Measurements from ENCODE around the gene GALR3.
A peak's percentile ranks its signal among the peaks of the same experiment; 100 is the strongest.

The GALR3 gene

GRCh38 chr22:37849089-37849751 is 26.0 kb downstream of the GALR3 start, which contains the start of gene EIF3L (continued):
- TF ChIP-seq ZNF843 (tag by site-specific recombination; IDR thresholded peaks at IDR 0.05) (no peak), ZBTB49 (tag by site-specific recombination; IDR thresholded peaks at IDR 0.05; ENCODE audit: low read depth) (no peak), ZNF571 (tag by site-specific recombination; IDR thresholded peaks at IDR 0.05) (no peak), GLIS1 (tag by site-specific recombination; IDR thresholded peaks at IDR 0.05) (0 out of 2 replicates have a peak, but pooled peaks have one; percentile 11), ZNF830 (tag by site-specific recombination; IDR thresholded peaks at IDR 0.05; ENCODE audit: low read depth) (no peak), ZNF394 (tag by site-specific recombination; IDR thresholded peaks at IDR 0.05; ENCODE audit: borderline replicate concordance) (peak; percentile 76; the same call in 1 of the 2 replicates), ZBTB21 (tag by site-specific recombination; IDR thresholded peaks at IDR 0.05) (0 out of 2 replicates have a peak, but pooled peaks have one; percentile 23), ZNF645 (tag by site-specific recombination; IDR thresholded peaks at IDR 0.05) (no peak), ZBTB48 (tag by site-specific recombination; IDR thresholded peaks at IDR 0.05) (peak; percentile 96), ZNF184 (tag by site-specific recombination; IDR thresholded peaks at IDR 0.05) (no peak), KLF1 (tag by site-specific recombination; IDR thresholded peaks at IDR 0.05) (peak; percentile 29; the same call in 1 of the 2 replicates), ZSCAN18 (tag by site-specific recombination; IDR thresholded peaks at IDR 0.05) (no peak), ZNF76 (tag by site-specific recombination; IDR thresholded peaks at IDR 0.05; ENCODE audit: borderline replicate concordance, low read depth) (peak; percentile 97), ZNF121 (tag by site-specific recombination; IDR thresholded peaks at IDR 0.05) (peak; percentile 80; the same call in 1 of the 2 replicates), BCL11B (tag by site-specific recombination; IDR thresholded peaks at IDR 0.05; ENCODE audit: low read depth) (peak; percentile 12; the same call in 1 of the 2 replicates), ZNF19 (tag by site-specific recombination; IDR thresholded peaks at IDR 0.05; ENCODE audit: low read depth) (no peak), YY2 (tag by site-specific recombination; IDR thresholded peaks at IDR 0.05) (peak; percentile 83), WT1 (tag by site-specific recombination; IDR thresholded peaks at IDR 0.05) (no peak), IKZF3 (tag by site-specific recombination; IDR thresholded peaks at IDR 0.05) (peak; percentile 81), ZSCAN30 (tag by site-specific recombination; IDR thresholded peaks at IDR 0.05) (peak; percentile 38; the same call in 1 of the 2 replicates), BCL11A (tag by site-specific recombination; IDR thresholded peaks at IDR 0.05; ENCODE audit: low read depth) (no peak), ZBTB11 (tag by site-specific recombination; conservative IDR thresholded peaks at IDR 0.05; ENCODE audit: low read depth) (peak; percentile 90), ZNF529 (tag by site-specific recombination; IDR thresholded peaks at IDR 0.05; ENCODE audit: insufficient replicate concordance) (no peak), ZNF280D (tag by site-specific recombination; IDR thresholded peaks at IDR 0.05) (peak; percentile 7; the same call in 1 of the 2 replicates), ZNF707 (tag by site-specific recombination; IDR thresholded peaks at IDR 0.05) (no peak), BCL6B (tag by site-specific recombination; IDR thresholded peaks at IDR 0.05) (no peak), KLF9 (tag by site-specific recombination; IDR thresholded peaks at IDR 0.05; ENCODE audit: low read depth) (peak; percentile 67)

All from HEK293 (cell line).